K562 (cell line): ENCODE results near the gene MYO3B. TPM values are rescaled to one million over a fixed set of nuclear protein-coding genes. Genes with fewer than 3 reads are reported as not detected.

Experiments
- CC2D1A ChIP-seq: fragments of 450-650 bp; IDR thresholded peaks from 2 replicates; pipeline ENCODE4 v1.6.1; 2017; ENCODE audit warnings: mild to moderate bottlenecking
- CREM ChIP-seq: IDR thresholded peaks from 2 replicates; pipeline ENCODE4 v1.6.1; 2014; ENCODE audit warnings: antibody characterized with exemption, low read depth
- HDAC1 ChIP-seq, 2 experiments: fragments of 450-650 bp; IDR thresholded peaks; 2 replicates each; pipeline ENCODE4 v1.6.1; 2016 to 2017; ENCODE audit warnings: inconsistent platforms in 1 of 2, mild to moderate bottlenecking in 1 of 2, moderate library complexity in 1 of 2
- HMBOX1 ChIP-seq: sonication (generic); IDR thresholded peaks from 2 replicates; pipeline ENCODE4 v1.6.1; 2016
- MYBL2 ChIP-seq, 2 experiments: fragments of 450-650 bp in 1 of 2; sonication (generic) in 1 of 2; formaldehyde crosslinking in 1 of 2; IDR thresholded peaks; 2 replicates each; pipeline versions ENCODE4 v1.6.1 to v1.8.1; 2017 to 2022; ENCODE audit warnings: borderline replicate concordance in 1 of 2, inconsistent platforms in 1 of 2, low read depth in 1 of 2, mild to moderate bottlenecking in 1 of 2, missing genetic modification reagents in 1 of 2, moderate library complexity in 1 of 2
- PBX2 ChIP-seq, 2 experiments: IDR thresholded peaks in 1 of 2; conservative IDR thresholded peaks in 1 of 2; 2 replicates each; pipeline ENCODE4 v1.6.1; 2016; ENCODE audit warnings: low read depth in 2 of 2, mild to moderate bottlenecking in 1 of 2, missing compliant biosample characterization in 1 of 2, missing genetic modification characterization in 1 of 2, moderate library complexity in 1 of 2
- PKNOX1 ChIP-seq: fragments of 450-650 bp; IDR thresholded peaks from 2 replicates; pipeline ENCODE4 v1.6.1; 2016
- SIRT6 ChIP-seq: IDR thresholded peaks from one replicate; pipeline ENCODE4 v1.6.1; 2012; ENCODE audit warnings: low read depth, mild to moderate bottlenecking, control low read depth, inconsistent platforms, low read length, moderate library complexity
- TCF3 ChIP-seq: sonication (generic); formaldehyde crosslinking; IDR thresholded peaks from 2 replicates; pipeline ENCODE4 v1.4.0; 2020; ENCODE audit warnings: mild to moderate bottlenecking, missing genetic modification reagents
- ZNF12 ChIP-seq: sonication (generic); formaldehyde crosslinking; IDR thresholded peaks from 2 replicates; pipeline ENCODE4 v1.4.0; 2020; ENCODE audit warnings: mild to moderate bottlenecking, missing genetic modification reagents
- ZNF583 ChIP-seq: fragments of 250-450 bp; sonication (Bioruptor Pico); IDR thresholded peaks from 2 replicates; pipeline ENCODE4 v1.4.0; 2020
- ZNF584 ChIP-seq: fragments of 200-800 bp; sonication (Bioruptor generic); IDR thresholded peaks from 2 replicates; pipeline ENCODE4 v1.6.1; 2016; ENCODE audit warnings: low read depth, mild to moderate bottlenecking, missing genetic modification characterization, missing compliant biosample characterization
- ZNF592 ChIP-seq: fragments of 450-650 bp; IDR thresholded peaks from 2 replicates; pipeline ENCODE4 v1.6.1; 2017; ENCODE audit warnings: antibody characterized with exemption, mild to moderate bottlenecking
- ZNF695 ChIP-seq: fragments of 450-650 bp; formaldehyde crosslinking; IDR thresholded peaks from 2 replicates; pipeline ENCODE4 v1.4.0; 2020; ENCODE audit warnings: mild to moderate bottlenecking, moderate library complexity
- polyA plus RNA-seq, 8 experiments: library from polyadenylated mRNA; depleted of rRNA in 4 of 8; stranded (reverse) in 5 of 8; unstranded in 3 of 8; fragments of >200 nt; fragmentation: Nextera tagmentation in 2 of 8; fragmentation: Illumina TruSeq in 1 of 8; extraction: Ambion mirVana in 2 of 8; extraction: Trizol in 1 of 8; gene quantifications; 2 replicates each; pipeline versions ENCODE4 v1.2.1 to v1.2.3, GENCODE V29; 2011 to 2014; ENCODE audit warnings: inconsistent platforms in 1 of 8, missing spikeins in 1 of 8
- total RNA-seq, 7 experiments: library from RNA; depleted of rRNA in 6 of 7; stranded (reverse); fragments of >200 nt in 6 of 7; fragmentation: Illumina TruSeq in 2 of 7; extraction: Trizol in 2 of 7; gene quantifications; 2 replicates each; pipeline versions ENCODE4 v1.2.1 to v1.2.3, GENCODE V29; 2011 to 2021; ENCODE audit warnings: low replicate concordance in 1 of 7

Gene MYO3B
- total and polyA plus RNA-seq, 9 of the 15 experiments (the other 6 are each of a cell fraction or from before 2014, with no cell fraction given) = 2.7 to 6.5 (median 3.6) TPM

GRCh38 chr2:170306293-170306873, 128.4 kb downstream of the MYO3B start (continued):
- TF ChIP-seq ZNF12 (CRISPR knock-in tag) (no peak), TCF3 (peak; percentile 34; the same call in 1 of the 2 replicates), CC2D1A (0 out of 2 replicates have a peak, but pooled peaks have one; percentile 16), HMBOX1 (peak; percentile 32; the same call in 1 of the 2 replicates), MYBL2 (IDR thresholded peaks at IDR 0.05; ENCODE audit: low read depth) (peak; percentile 84), MYBL2 (CRISPR knock-in tag; IDR thresholded peaks at IDR 0.05; ENCODE audit: borderline replicate concordance) (no peak), ZNF584 (CRISPR knock-in tag) (no peak), PBX2 (CRISPR knock-in tag; IDR thresholded peaks at IDR 0.05; ENCODE audit: low read depth) (no peak), PBX2 (tag; conservative IDR thresholded peaks at IDR 0.05; ENCODE audit: low read depth) (peak; percentile 86), CREM (0 out of 2 replicates have a peak, but pooled peaks have one; percentile 30), HDAC1 (IDR thresholded peaks at IDR 0.05) (peak in 1 of 2 experiments; percentile 15; a peak in 1 of 4 replicates), ZNF695 (CRISPR knock-in tag) (no peak), ZNF592 (peak; percentile 73; the same call in 1 of the 2 replicates), ZNF583 (peak; percentile 37; the same call in 1 of the 2 replicates), PKNOX1 (peak; percentile 62; the same call in 1 of the 2 replicates), SIRT6 (no peak)
